ENCODE measurements around the gene MPG. TPM values are rescaled to one million over a fixed set of nuclear protein-coding genes. Genes with fewer than 3 reads are reported as not detected.

The MPG gene
- total RNA-seq, 3 donors from 2014 or later (not counting 1 experiment from before 2014, with no cell fraction given) = 29.9 to 34.3 (median 31.5) TPM

DNA sequence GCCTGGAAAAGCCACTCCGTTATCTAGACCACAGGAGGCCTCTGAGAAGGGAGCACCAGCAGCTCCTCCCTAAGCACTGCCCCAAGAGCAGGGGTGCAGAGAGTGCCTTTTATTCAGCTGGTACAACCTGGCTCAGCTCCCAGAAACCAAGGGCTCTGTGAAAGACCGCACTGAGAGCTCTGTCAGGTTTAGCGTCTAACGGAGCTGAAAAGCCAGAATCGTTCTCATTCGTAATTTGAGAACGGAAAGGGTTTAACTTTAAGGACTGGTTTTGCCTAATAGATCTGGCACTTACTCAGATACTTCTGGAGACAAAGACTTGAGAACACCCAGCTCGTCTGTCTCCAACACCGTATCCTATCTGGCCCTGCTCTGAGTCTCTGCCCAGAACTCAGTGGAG is 13.5 kb downstream of the MPG start:
- Mint-ChIP-seq H3K27me3 (ENCODE audit: low read depth in 2 of 2) (no peaks in the 10 kb centered on the region), H3K4me1 (no peaks in the 10 kb centered on the region), H3K4me3 (no peak overlapping the region), H3K27ac (no peak overlapping the region), H3K9me3 (no peaks in the 10 kb centered on the region), H3K36me3 (no peaks in the 10 kb centered on the region)
- intact Hi-C loops (cut with micrococcal nuclease) = no loop called here
- no peak for DNase-seq
- no peak for ATAC-seq
- TF ChIP-seq, protein P1, sequence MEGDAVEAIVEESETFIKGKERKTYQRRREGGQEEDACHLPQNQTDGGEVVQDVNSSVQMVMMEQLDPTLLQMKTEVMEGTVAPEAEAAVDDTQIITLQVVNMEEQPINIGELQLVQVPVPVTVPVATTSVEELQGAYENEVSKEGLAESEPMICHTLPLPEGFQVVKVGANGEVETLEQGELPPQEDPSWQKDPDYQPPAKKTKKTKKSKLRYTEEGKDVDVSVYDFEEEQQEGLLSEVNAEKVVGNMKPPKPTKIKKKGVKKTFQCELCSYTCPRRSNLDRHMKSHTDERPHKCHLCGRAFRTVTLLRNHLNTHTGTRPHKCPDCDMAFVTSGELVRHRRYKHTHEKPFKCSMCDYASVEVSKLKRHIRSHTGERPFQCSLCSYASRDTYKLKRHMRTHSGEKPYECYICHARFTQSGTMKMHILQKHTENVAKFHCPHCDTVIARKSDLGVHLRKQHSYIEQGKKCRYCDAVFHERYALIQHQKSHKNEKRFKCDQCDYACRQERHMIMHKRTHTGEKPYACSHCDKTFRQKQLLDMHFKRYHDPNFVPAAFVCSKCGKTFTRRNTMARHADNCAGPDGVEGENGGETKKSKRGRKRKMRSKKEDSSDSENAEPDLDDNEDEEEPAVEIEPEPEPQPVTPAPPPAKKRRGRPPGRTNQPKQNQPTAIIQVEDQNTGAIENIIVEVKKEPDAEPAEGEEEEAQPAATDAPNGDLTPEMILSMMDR (IDR thresholded peaks at IDR 0.05) = no peak
- H3K27ac ChIP-seq (ENCODE audit: low read length) = no peak overlapping the region
- peaks cover 1% of the 10 kb centered on the region for H3K4me1 ChIP-seq (ENCODE audit: control insufficient read depth, insufficient read depth, low read length)
- H3K4me3 ChIP-seq (ENCODE audit: low read length) = no peak overlapping the region
- no peaks in the 10 kb centered on the region for H3K27me3 ChIP-seq (ENCODE audit: control insufficient read depth, insufficient read depth, low read length)
- H3K9me3 ChIP-seq (ENCODE audit: control insufficient read depth, insufficient read depth, low read length) = no peaks in the 10 kb centered on the region
- peaks cover 33% of the 10 kb centered on the region for H3K36me3 ChIP-seq (ENCODE audit: control insufficient read depth, insufficient read depth, low read length)
- 59% methylated on average over 9 of the region's 9 CpGs for WGBS (ENCODE audit: insufficient coverage)

DNA sequence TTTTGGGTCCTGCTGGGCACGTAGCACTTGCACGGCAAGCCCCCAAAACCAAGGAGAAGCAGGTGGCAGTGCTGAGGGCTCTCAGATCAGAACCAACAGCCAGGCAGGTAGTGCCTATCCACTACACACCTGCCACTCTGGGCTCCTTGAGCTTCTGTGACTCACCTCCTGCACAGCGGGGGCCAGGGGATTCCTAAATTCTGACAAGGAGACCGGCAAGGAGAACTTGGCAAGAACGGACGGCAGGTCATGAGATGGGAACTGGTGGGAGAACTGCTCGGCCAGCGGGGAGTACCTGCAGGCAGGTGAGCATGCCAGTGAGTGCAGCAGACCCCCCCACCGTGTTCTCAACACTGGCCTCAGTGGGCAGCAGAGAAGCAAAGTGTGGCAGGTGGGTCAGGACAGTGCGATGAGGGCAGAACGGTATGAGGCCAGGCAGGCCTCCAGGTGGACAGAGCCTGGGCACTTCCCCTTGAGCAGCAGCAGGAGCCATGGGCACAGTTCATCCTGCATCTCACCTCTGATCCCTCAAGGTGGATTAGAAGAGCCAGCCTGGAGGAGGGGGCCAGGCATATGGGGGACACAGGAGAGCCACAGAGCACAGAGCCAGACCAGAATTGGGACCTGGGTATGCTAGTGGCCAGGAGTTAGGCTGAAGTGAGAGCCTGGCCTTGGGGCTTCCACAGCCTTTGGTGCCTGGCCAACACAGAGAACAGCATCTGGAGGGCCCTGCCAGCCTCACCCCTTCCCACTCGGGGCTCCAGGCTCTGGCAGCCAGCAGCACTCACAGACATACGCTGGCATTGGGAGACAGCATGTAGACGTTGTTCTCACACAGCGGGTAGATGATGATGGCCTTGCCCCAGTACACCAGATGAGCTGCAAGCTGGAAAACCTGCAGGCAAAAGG is 14.7 kb downstream of the MPG start:
- H3K4me1 Mint-ChIP-seq = peaks cover 0 to 10% of the 10 kb centered on the region in 2 donors
- WGBS (ENCODE audit: insufficient coverage) = 94% methylated on average over 15 of the region's 15 CpGs
- no peaks in the 10 kb centered on the region for H3K36me3 Mint-ChIP-seq
- H3K27me3 ChIP-seq (ENCODE audit: control insufficient read depth, insufficient read depth, low read length) = no peaks in the 10 kb centered on the region
- peaks cover 27% of the 10 kb centered on the region for H3K36me3 ChIP-seq (ENCODE audit: control insufficient read depth, insufficient read depth, low read length)
- DNase-seq (no peak), ATAC-seq (no peak)
- TF ChIP-seq, protein P1 (IDR thresholded peaks at IDR 0.05) = no peak
- no peak overlapping the region for H3K4me3 Mint-ChIP-seq
- H3K9me3 Mint-ChIP-seq = no peaks in the 10 kb centered on the region
- H3K9me3 ChIP-seq (ENCODE audit: control insufficient read depth, insufficient read depth, low read length) = no peaks in the 10 kb centered on the region
- no peak overlapping the region for H3K4me3 ChIP-seq (ENCODE audit: low read length)
- H3K27me3 Mint-ChIP-seq (ENCODE audit: low read depth in 2 of 2) = no peaks in the 10 kb centered on the region
- peaks cover 8% of the 10 kb centered on the region for H3K4me1 ChIP-seq (ENCODE audit: control insufficient read depth, insufficient read depth, low read length)
- intact Hi-C loops (cut with micrococcal nuclease) = no loop called here
- H3K27ac ChIP-seq (ENCODE audit: low read length) = no peak overlapping the region
- no peak overlapping the region for H3K27ac Mint-ChIP-seq

DNA sequence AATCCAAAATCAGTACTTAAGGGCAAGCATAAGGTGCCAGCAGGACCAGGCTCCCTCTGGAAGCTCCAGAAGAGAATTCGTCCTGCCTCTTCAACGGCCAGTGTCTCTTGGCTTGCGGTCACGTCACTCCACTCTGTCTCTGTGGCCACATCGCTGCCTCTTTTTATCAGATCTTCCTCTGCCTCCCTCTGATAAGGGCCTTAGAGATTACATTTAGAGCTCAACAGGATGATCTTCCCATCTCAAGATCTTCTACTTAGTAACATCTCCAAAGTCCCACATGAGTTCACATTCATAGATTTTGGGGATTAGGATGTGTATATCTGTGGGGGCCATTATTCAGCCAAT is 16.9 kb downstream of the MPG start:
- Histone ChIP-seq H3K27me3 (ENCODE audit: control insufficient read depth, insufficient read depth, low read length) (no peaks in the 10 kb centered on the region), H3K4me3 (ENCODE audit: low read length) (no peak overlapping the region), H3K27ac (ENCODE audit: low read length) (no peak overlapping the region), H3K36me3 (ENCODE audit: control insufficient read depth, insufficient read depth, low read length) (peaks cover 25% of the 10 kb centered on the region), H3K4me1 (ENCODE audit: control insufficient read depth, insufficient read depth, low read length) (peaks cover 8% of the 10 kb centered on the region), H3K9me3 (ENCODE audit: control insufficient read depth, insufficient read depth, low read length) (no peaks in the 10 kb centered on the region)
- TF ChIP-seq, protein P1 (IDR thresholded peaks at IDR 0.05) = no peak
- Mint-ChIP-seq H3K9me3 (no peaks in the 10 kb centered on the region), H3K27me3 (ENCODE audit: low read depth in 2 of 2) (no peaks in the 10 kb centered on the region), H3K4me1 (peaks cover 0 to 11% of the 10 kb centered on the region in 2 donors), H3K36me3 (no peaks in the 10 kb centered on the region), H3K4me3 (no peak overlapping the region), H3K27ac (no peak overlapping the region)
- ATAC-seq (no peak), DNase-seq (no peak)
- intact Hi-C loops (cut with micrococcal nuclease) = no loop called here
- WGBS (ENCODE audit: insufficient coverage) = 95% methylated on average over 5 of the region's 5 CpGs
